GM19452 (cell line): ENCODE results near the gene DAPK1.

Experiments
- ATAC-seq: cut with Tn5 transposase; IDR thresholded peaks from one replicate; pipeline ENCODE4 v1.9.1; 2021; ENCODE audit not compliant: unreplicated experiment

The DAPK1 gene

GRCh38 chr9:87567571-87567970, 69.9 kb downstream of the DAPK1 start:
- no peak for ATAC-seq

- ATAC-seq, result no peak
These were observed 70.3 kb downstream of the DAPK1 start for GRCh38 chr9:87567983-87568382.

DNA sequence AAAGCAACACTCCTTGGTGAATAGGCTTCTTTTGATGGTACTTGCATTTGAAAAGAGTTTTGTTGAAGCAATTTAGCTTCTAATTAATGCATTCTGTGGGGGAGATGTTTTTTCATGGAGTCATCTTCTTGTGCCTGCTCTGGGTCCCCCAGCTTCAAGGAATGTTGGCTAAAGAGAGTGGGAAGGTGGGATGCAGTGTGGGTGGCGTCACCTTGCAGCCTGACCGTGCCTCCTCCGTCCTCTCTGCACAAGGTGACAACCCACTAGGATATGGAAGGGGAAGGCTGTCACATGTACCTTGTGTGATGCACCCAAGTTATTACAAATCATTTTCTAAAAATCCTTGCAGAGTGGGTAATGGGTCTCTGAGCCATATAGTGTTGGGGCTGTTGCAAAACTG, 70.7 kb downstream of the DAPK1 start:
- no peak for ATAC-seq

GRCh38 chr9:87569008-87569509, 71.4 kb downstream of the DAPK1 start:
- no peak for ATAC-seq

- no peak for ATAC-seq
These were observed 71.9 kb downstream of the DAPK1 start for GRCh38 chr9:87569518-87569917.

GRCh38 chr9:87570000-87570908, 72.6 kb downstream of the DAPK1 start:
- ATAC-seq, result no peak

DNA sequence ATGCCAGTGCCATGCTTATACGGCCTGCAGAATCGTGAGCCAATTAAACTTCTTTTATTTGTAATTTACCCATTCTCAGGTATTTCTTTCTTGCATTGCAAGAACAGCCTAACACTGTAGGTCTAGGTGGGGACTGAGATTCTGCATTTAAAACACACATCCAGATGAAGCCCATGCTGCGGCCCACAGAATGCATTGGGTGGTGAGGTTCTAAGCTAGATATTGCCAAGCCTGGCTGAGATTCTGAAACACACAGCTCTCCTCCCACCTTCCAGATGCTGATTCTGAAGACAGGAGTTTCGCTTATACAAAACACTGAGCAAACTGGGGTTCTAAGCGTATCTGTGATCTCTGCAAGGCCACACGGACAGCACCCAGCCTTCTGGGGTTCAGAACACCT, 75.1 kb downstream of the DAPK1 start:
- ATAC-seq, result no peak

- ATAC-seq, result no peak
These were observed 76.2 kb downstream of the DAPK1 start for GRCh38 chr9:87573841-87574342.

DNA sequence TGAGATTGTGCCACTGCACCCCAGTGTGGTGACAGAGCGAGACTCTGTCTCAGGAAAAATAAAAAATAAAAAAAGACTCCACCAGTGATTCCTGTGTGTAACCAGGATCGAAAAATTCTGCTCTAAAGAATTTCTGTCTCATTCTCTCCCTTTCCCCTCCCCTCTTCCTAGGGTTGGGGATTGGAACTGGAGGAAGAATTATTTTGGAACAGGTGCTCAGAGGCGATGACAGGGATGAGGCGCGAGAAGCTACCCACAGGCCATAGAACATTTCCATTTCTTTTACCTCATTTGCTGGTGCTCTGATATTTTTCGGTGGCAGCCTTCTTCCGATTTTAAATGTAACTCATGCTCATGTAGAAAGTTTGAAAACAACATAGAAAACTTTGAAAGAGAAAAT, 80.1 kb downstream of the DAPK1 start:
- ATAC-seq, result no peak

DNA sequence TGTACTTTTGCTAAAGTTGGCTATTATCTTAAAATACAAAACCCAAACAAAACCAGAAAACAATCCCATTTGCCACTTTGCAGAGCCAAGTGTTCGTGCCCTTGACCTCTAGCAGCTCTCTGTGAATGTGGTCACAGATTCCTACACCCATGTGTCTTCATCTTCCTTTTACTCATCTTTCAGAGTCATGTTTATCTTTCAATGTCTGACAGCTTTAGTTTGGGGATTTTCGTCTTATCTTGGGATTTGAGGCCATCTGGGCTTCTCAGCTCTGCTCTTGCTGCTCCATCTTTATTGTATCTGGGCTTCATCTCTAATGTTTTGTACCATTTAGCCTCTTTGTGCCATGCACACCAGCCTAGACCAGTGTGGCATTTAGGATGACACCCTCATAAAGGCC, 81.0 kb downstream of the DAPK1 start:
- no peak for ATAC-seq

GRCh38 chr9:87579781-87580541, 82.3 kb downstream of the DAPK1 start:
- ATAC-seq, result no peak

DNA sequence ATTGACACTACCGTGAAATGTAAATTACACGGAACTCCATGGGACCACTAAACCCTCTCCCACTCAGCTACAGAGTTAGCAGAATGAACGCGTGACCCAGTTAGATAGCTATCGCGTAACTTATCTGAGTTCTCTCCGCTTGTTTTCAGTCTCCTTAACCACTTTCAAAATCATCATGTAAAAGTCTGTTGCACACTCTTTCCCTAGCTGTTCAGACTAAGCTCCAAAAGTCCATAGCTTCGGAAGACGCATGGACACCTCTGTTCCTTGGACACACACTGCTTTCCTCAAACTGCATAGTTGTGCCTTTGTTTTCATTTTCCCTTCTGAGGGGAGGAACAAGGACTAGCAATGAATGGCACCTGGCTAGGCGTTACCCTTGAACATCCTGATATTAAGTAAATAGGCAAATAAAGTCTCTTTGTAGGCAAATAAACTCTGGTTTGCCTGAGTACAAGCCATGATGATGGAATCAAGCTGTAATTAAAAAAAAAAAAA, 83.3 kb downstream of the DAPK1 start:
- ATAC-seq, result no peak

DNA sequence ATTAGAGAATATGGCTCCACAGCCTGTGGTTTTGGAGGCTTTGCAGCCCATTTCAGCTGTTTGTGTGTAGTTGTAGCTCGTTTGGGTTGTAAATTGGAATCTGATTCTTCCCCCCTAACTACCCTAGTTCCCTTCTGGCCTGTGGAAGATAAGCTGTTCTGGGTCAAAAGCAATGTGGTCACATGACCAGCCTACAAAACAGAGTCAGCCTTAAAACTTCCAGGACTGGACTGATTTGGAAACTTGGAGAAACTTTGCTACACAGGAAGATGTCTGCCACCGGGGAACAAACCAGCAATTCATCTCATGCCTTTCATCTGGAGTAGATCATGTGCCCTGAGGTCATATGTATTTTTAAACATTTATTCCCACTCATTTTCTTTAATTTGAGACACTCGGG, 83.8 kb downstream of the DAPK1 start:
- ATAC-seq, result no peak

- ATAC-seq, result no peak
These were observed 84.4 kb downstream of the DAPK1 start for GRCh38 chr9:87581949-87582637.

- ATAC-seq, result no peak
These were observed 86.7 kb downstream of the DAPK1 start for GRCh38 chr9:87584326-87584725.

DNA sequence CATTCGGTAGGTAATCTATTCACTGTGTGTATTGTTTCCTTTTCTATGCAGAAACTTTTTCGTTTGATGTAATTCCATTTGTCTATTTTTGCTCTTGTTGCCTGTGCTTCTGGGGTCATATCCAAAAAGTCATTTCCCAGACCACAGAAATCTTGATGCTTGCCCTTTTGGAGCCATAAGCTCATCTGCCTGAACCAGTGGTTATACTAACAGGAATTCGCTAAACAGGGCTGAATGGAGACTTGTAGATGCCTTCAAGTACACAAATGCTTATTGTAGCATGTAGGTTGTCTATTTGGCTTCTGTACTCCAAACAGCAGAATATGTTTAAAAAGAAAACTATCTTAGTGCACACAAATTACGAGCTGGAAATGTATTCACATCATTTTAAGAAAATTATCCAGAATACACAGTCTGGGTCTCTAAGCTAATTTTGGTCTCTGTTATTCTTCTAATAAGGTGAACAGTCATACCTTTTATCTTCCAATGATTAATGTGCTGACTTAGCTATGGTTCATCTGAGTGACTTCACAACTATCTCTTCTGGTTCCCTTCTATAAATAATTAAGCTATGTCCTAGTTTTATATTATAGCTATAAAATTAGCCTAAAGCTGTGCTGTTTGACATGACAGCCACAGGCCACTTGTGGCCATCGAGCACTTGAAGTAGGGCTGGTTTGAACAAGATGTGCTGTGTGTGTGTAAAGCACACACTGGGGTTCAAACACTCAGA, 87.6 kb downstream of the DAPK1 start:
- ATAC-seq, result no peak

GRCh38 chr9:87586731-87587355, 89.2 kb downstream of the DAPK1 start:
- no peak for ATAC-seq

GRCh38 chr9:87587356-87587745, 89.7 kb downstream of the DAPK1 start:
- no peak for ATAC-seq

DNA sequence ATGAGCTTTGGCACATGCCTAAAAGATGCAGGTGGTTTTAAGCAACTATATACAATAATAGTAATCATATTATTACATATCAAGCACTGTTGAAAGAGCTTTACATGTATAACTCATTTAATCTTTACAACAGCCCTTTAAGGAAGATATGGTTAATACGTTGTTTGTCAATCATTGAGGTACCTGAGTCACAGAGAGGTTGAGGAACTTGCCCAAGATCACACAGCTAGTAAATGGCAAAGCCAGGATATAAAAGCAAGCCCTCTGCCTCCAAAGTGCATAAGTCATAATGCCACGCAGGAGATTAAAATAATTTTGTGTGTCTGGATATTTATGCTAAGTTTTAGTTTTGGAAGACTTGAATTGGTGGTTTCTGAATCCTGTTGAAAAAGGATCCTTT, 90.2 kb downstream of the DAPK1 start:
- ATAC-seq, result no peak

DNA sequence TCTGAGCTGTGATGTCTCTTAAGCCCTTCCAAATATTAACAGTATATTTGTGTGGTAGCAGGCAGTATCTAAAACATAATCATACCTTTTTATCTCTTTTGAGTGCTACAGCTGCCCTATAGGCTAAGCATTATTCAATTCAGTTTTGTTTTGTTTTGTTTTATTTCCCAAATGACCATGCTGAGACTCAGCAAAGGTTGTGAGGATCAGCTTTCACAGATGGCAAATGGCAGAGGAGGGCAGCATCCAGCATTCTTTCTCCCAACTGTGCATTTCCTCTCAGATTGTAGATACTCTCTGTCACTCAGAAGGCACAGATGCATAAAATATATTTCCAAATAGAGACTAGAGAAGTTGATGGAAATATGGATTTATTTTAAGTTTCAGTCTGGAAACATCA, 90.7 kb downstream of the DAPK1 start:
- ATAC-seq, result no peak
